Hepatocyte (in vitro differentiated cells): ENCODE results near the gene ASTE1. TPM values are rescaled to one million over a fixed set of nuclear protein-coding genes. Genes with fewer than 3 reads are reported as not detected.

Experiments used
- DNase-seq: peaks from one replicate; pipeline ENCODE4 v3.0.0-alpha.2; 2016; ENCODE audit warnings: low spot score
- H2AFZ ChIP-seq: fragments of 200-600 bp; sonication (generic); 2 replicates; pipeline ENCODE4 v1.6.0; 2016; ENCODE audit warnings: antibody characterized with exemption, mild to moderate bottlenecking
- H3K27ac ChIP-seq: fragments of 200-600 bp; sonication (generic); 2 replicates; pipeline ENCODE4 v1.5.1; 2016; ENCODE audit warnings: mild to moderate bottlenecking
- H3K27me3 ChIP-seq: fragments of 200-600 bp; sonication (generic); 2 replicates; pipeline ENCODE4 v1.6.1; 2016
- H3K36me3 ChIP-seq: fragments of 200-600 bp; sonication (generic); replicated peaks from 2 replicates; pipeline ENCODE4 v1.5.1; 2016; ENCODE audit warnings: low read depth; ENCODE audit not compliant: insufficient read depth
- H3K4me1 ChIP-seq: fragments of 200-600 bp; sonication (generic); 2 replicates; pipeline ENCODE4 v1.5.1; 2016; ENCODE audit warnings: mild to moderate bottlenecking, moderate library complexity; ENCODE audit not compliant: insufficient read depth
- H3K4me2 ChIP-seq: fragments of 200-600 bp; sonication (generic); 2 replicates; pipeline ENCODE4 v1.6.0; 2016
- H3K4me3 ChIP-seq: fragments of 200-600 bp; sonication (generic); 2 replicates; pipeline ENCODE4 v1.5.1; 2016; ENCODE audit warnings: mild to moderate bottlenecking
- H3K79me2 ChIP-seq: fragments of 200-600 bp; sonication (generic); 2 replicates; pipeline ENCODE4 v1.6.0; 2017; ENCODE audit warnings: mild to moderate bottlenecking
- H3K9me2 ChIP-seq: fragments of 200-600 bp; sonication (generic); replicated peaks from 2 replicates; pipeline ENCODE4 v1.6.0; 2017; ENCODE audit warnings: mild to moderate bottlenecking; ENCODE audit not compliant: insufficient read depth
- H3K9me3 ChIP-seq: fragments of 200-600 bp; sonication (generic); 2 replicates; pipeline ENCODE4 v1.5.1; 2016; ENCODE audit warnings: low read depth, mild to moderate bottlenecking
- H4K20me1 ChIP-seq: fragments of 200-600 bp; sonication (generic); 2 replicates; pipeline ENCODE4 v1.6.0; 2016; ENCODE audit warnings: mild to moderate bottlenecking; ENCODE audit not compliant: insufficient read depth, poor library complexity, severe bottlenecking
- EZH2 ChIP-seq: fragments of 200-600 bp; sonication (generic); IDR thresholded peaks from 2 replicates; pipeline ENCODE4 v1.6.1; 2016; ENCODE audit warnings: antibody characterized with exemption, mild to moderate bottlenecking, borderline replicate concordance
- EZH2phosphoT487 ChIP-seq: fragments of 200-600 bp; sonication (generic); IDR thresholded peaks from one replicate; pipeline ENCODE4 v1.6.1; 2018; ENCODE audit warnings: antibody characterized with exemption, mild to moderate bottlenecking, low read depth, moderate library complexity; ENCODE audit not compliant: unreplicated experiment, severe bottlenecking
- WGBS: methylation state at CpG from one replicate; pipeline ENCODE4 v1.1.6; 2016; ENCODE audit warnings: low lambda C conversion rate; ENCODE audit errors: missing lambda C conversion rate; 5-methylcytosine and 5-hydroxymethylcytosine counted together
- polyA plus RNA-seq: library from polyadenylated mRNA; unstranded; fragments of >200 nt; fragmentation: Nextera tagmentation; extraction: Ambion mirVana; gene quantifications from 2 replicates; pipeline ENCODE4 v1.2.1, GENCODE V29; 2016
- total RNA-seq: library from RNA; depleted of rRNA; stranded (reverse); fragments of >200 nt; gene quantifications from 2 replicates; pipeline ENCODE4 v1.2.3, GENCODE V29; 2014
- TF ChIP-seq, protein P1 (sequence below): fragments of 200-600 bp; sonication (generic); IDR thresholded peaks from 2 replicates; pipeline ENCODE4 v1.5.1; 2016; ENCODE audit warnings: antibody characterized with exemption, mild to moderate bottlenecking; ENCODE audit not compliant: poor library complexity

The ASTE1 gene
- total and polyA plus RNA-seq, 2 experiments from 2014 or later: 5.1 to 5.3 TPM

DNA sequence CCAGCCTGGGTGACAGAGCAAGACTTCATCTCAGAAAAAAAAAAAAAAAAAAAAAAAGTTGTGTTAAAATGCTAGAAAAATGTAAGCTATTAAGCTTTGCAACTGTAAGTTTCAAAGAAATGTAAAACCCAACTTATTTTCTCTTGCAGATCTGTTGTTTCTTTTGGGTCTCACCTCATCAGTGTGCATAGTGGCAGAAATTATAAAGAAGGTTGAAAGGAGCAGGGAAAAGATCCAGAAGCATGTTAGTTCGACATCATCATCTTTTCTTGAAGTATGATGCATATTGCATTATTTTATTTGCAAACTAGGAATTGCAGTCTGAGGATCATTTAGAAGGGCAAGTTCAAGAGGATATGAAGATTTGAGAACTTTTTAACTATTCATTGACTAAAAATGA is 25.6 kb downstream of the ASTE1 start:
- H3K36me3 ChIP-seq: no peaks in the 10 kb centered on the region
- H2AFZ ChIP-seq: no peak overlapping the region
- H3K27ac ChIP-seq: no peak overlapping the region
- H3K4me3 ChIP-seq: no peak overlapping the region
- H3K79me2 ChIP-seq: no peaks in the 10 kb centered on the region
- no peaks in the 10 kb centered on the region for H3K27me3 ChIP-seq
- TF ChIP-seq, protein P1, sequence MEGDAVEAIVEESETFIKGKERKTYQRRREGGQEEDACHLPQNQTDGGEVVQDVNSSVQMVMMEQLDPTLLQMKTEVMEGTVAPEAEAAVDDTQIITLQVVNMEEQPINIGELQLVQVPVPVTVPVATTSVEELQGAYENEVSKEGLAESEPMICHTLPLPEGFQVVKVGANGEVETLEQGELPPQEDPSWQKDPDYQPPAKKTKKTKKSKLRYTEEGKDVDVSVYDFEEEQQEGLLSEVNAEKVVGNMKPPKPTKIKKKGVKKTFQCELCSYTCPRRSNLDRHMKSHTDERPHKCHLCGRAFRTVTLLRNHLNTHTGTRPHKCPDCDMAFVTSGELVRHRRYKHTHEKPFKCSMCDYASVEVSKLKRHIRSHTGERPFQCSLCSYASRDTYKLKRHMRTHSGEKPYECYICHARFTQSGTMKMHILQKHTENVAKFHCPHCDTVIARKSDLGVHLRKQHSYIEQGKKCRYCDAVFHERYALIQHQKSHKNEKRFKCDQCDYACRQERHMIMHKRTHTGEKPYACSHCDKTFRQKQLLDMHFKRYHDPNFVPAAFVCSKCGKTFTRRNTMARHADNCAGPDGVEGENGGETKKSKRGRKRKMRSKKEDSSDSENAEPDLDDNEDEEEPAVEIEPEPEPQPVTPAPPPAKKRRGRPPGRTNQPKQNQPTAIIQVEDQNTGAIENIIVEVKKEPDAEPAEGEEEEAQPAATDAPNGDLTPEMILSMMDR: no peak
- TF ChIP-seq EZH2phosphoT487 (no peak), EZH2 (no peak)
- H3K9me2 ChIP-seq: no peaks in the 10 kb centered on the region
- H3K9me3 ChIP-seq: no peaks in the 10 kb centered on the region
- DNase-seq: no peak
- H4K20me1 ChIP-seq: no peaks in the 10 kb centered on the region
- H3K4me2 ChIP-seq: no peak overlapping the region
- 95% methylated on average over 1 of the region's 1 CpG for WGBS
- no peaks in the 10 kb centered on the region for H3K4me1 ChIP-seq

DNA sequence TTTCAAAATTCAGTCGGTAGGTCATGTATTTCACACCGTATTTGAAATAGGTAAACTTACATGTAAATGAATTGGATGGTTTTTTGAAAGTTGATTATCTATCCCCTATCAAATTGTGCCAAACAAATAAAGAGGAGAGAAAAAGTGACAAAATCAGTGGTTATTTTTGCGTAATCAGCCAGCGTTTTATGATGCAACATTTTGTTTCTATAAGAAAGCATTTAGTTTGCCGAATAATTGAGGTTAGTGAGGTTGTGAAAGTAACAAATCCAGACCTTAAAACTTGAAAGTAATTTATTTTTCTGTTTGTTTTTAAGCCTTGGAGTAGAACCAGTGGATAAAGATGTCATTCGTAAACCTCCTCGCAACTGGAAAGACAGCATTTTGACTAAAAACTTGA is 29.3 kb downstream of the ASTE1 start:
- no peaks in the 10 kb centered on the region for H3K79me2 ChIP-seq

DNA sequence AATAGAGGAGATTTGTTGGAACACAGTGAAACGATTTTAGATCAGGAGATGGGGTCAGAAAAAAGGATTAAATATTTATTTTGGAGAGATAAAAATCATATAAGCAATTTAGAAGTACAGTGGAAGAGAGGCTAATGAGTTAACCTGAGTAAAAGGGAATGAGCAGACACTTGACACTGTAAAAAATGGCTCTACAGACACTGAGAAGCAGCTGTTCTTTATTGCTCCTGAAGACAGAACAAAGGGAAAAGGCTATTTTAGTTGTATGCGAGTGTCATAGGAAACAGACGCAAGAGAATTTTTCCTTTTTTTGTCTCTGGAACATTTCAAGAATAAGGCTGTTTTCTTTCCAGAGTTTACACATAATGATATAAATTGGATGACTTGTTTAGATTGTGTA is 34.3 kb downstream of the ASTE1 start:
- TF ChIP-seq EZH2 (no peak), EZH2phosphoT487 (no peak)
- TF ChIP-seq, protein P1: no peak
- no peak for DNase-seq
- no peaks in the 10 kb centered on the region for H4K20me1 ChIP-seq
- H3K4me2 ChIP-seq: no peak overlapping the region
- no peaks in the 10 kb centered on the region for H3K27me3 ChIP-seq
- H2AFZ ChIP-seq: no peak overlapping the region
- 72% methylated on average over 3 of the region's 3 CpGs for WGBS
- no peaks in the 10 kb centered on the region for H3K4me1 ChIP-seq
- no peak overlapping the region for H3K4me3 ChIP-seq
- H3K9me2 ChIP-seq: no peaks in the 10 kb centered on the region
- H3K27ac ChIP-seq: no peak overlapping the region
- H3K9me3 ChIP-seq: no peaks in the 10 kb centered on the region
- H3K79me2 ChIP-seq: no peaks in the 10 kb centered on the region
- H3K36me3 ChIP-seq: peaks cover 6% of the 10 kb centered on the region

More for the DNA sequence above, 29.3 kb downstream of the ASTE1 start:
- H3K27ac ChIP-seq: no peak overlapping the region
- H3K4me3 ChIP-seq: no peak overlapping the region
- no peak for DNase-seq
- TF ChIP-seq, protein P1: no peak
- TF ChIP-seq EZH2 (no peak), EZH2phosphoT487 (no peak)
- H4K20me1 ChIP-seq: no peaks in the 10 kb centered on the region
- no peaks in the 10 kb centered on the region for H3K9me2 ChIP-seq
- H3K4me2 ChIP-seq: no peak overlapping the region
- H3K4me1 ChIP-seq: no peaks in the 10 kb centered on the region
- no peaks in the 10 kb centered on the region for H3K36me3 ChIP-seq
- no peaks in the 10 kb centered on the region for H3K9me3 ChIP-seq
- H2AFZ ChIP-seq: no peak overlapping the region
- 96% methylated on average over 7 of the region's 7 CpGs for WGBS
- H3K27me3 ChIP-seq: no peaks in the 10 kb centered on the region

DNA sequence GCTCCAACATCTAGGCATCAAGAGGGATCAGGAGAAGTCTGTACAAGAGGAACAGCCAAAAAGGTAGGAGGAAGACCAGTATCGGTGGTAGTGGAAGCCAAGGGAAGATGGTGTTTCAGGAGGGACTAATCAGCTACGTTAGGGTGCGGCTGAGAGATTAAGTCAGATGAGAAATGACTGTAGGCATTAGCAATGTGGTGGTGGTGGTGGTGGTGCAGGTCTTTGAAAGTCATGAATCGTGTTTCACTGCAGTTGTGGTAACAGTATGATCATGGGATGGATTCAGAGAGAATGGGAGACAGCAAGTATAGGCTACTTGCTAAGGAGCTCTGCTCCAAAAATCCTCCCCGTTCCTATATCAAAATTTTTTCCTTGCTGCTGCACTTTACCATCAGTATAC is 35.5 kb downstream of the ASTE1 start:
- H3K36me3 ChIP-seq: peaks cover 6% of the 10 kb centered on the region
- no peaks in the 10 kb centered on the region for H3K9me2 ChIP-seq
- WGBS: 98% methylated on average over 5 of the region's 5 CpGs
- H3K4me2 ChIP-seq: no peak overlapping the region
- DNase-seq: no peak
- H3K9me3 ChIP-seq: no peaks in the 10 kb centered on the region
- no peak overlapping the region for H3K27ac ChIP-seq
- no peak overlapping the region for H3K4me3 ChIP-seq
- H3K79me2 ChIP-seq: no peaks in the 10 kb centered on the region
- no peaks in the 10 kb centered on the region for H3K4me1 ChIP-seq
- TF ChIP-seq EZH2phosphoT487 (no peak), EZH2 (no peak)
- TF ChIP-seq, protein P1: no peak
- no peak overlapping the region for H2AFZ ChIP-seq
- no peaks in the 10 kb centered on the region for H3K27me3 ChIP-seq
- H4K20me1 ChIP-seq: no peaks in the 10 kb centered on the region
